ENCODE measurements around the gene DNAJC28. TPM values are rescaled to one million over a fixed set of nuclear protein-coding genes. Genes with fewer than 3 reads are reported as not detected.

The DNAJC28 gene, protein sequence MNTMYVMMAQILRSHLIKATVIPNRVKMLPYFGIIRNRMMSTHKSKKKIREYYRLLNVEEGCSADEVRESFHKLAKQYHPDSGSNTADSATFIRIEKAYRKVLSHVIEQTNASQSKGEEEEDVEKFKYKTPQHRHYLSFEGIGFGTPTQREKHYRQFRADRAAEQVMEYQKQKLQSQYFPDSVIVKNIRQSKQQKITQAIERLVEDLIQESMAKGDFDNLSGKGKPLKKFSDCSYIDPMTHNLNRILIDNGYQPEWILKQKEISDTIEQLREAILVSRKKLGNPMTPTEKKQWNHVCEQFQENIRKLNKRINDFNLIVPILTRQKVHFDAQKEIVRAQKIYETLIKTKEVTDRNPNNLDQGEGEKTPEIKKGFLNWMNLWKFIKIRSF
- total RNA-seq = 1.1 and 1.5 TPM in 2 replicates

DNA sequence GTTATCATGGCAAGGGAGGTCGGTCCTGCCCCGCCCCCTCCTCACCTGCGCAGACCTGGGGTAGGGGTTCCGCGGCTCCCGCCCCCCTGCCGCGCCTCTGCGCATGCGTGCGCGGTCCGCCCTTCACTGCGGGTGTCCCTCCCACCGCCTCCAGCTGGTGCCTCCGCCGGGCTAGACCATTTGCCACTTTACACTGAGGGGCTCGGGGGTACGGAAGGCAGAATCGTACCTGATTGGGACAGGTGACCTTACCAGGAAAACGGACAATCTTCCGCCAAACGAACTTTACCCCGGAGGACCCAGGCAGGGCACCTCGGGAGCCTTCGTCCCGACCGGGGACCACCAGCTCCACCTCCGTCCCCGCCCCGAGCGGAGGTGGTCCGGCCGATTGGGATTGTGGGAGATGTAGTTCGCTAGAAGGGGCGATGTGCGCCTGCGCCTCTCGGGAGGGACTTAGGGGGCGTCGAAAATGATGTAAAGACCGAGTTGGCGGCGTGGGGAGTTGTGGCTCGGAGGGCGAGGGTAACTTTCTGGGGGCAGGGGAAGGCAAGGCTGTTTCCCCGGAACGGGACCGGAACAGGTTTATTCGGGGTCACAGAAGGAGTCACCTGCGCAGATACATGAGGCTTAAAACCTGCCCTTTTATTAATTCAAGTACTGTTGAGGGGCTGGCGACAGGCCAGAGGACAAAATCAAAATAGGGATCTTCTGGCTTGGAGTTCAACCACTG is at the start of gene DNAJC28:
Gene DNAJC28 (minus strand): TSS at position 344 of the 730 bp plus-strand sequence. CDS start 2,323 bp downstream, outside the sequence.

DNA sequence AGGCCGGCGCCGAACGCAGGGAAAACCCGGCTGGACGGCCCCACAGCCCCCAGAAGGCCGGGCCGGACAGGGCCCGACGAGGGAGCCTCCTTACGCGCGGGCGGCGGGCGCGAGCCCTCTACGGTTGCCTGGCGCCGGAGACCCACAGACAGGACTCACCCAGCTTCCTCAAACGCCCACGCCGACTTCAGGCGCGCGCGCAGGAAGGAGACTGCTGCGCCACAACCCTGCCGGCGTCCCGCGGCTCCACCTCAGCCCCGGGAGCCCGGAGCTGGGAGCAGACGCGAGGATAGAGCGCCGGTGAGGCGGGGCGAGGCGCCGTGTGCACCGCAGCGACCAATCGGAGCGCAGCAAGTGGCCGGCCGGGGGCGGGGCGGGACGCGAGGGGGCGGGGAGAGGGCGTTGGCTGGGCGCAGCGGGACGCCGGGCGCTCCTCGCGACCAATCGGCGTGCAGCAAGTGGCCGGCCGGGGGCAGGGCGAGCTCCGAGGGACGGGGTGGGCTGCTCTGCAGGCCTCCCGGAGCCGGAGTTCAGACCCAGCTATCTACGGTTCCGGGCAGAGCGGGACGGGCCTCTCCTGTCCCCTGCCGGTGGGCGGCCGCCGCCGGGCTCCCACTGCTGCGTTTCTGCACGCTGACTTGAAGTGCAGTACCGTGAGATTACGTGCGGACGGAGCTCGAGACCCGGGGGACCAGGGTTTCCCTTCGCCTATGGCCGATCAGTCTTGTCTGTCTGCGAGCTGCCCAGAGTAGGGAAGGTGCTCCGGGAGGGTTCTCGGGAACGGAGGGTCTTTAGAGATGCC is 11.6 kb downstream of the DNAJC28 start, which contains the start of gene TMEM50B:
Gene TMEM50B (minus strand): TSS at position 296 of the 802 bp plus-strand sequence. CDS start 11,089 bp downstream, outside the sequence.

Other genes starting within 250 kb of the DNAJC28 start
- 60.2 and 71.6 TPM in 2 replicates for gene IL10RB, start 225.3 kb downstream of the DNAJC28 start, total RNA-seq
- 23.6 and 31.0 TPM in 2 replicates for gene IFNAR1, start 166.7 kb downstream of the DNAJC28 start, total RNA-seq
- 50.9 and 52.1 TPM in 2 replicates for gene IFNGR2, start 88.3 kb downstream of the DNAJC28 start, total RNA-seq
- gene TMEM50B, start 11.7 kb downstream of the DNAJC28 start, total RNA-seq = 46.3 and 49.7 TPM in 2 replicates
- 66.9 and 75.9 TPM in 2 replicates for gene GART, start 50.4 kb upstream of the DNAJC28 start, total RNA-seq
- gene SON, start 51.3 kb upstream of the DNAJC28 start, total RNA-seq = 133 and 183 TPM in 2 replicates
- gene DONSON, start 97.0 kb upstream of the DNAJC28 start, total RNA-seq = 8.6 and 12.2 TPM in 2 replicates
- gene CRYZL1, start 150.0 kb upstream of the DNAJC28 start, total RNA-seq = 16.4 and 19.1 TPM in 2 replicates
- gene ITSN1, start 150.8 kb upstream of the DNAJC28 start, total RNA-seq = 61.8 and 65.1 TPM in 2 replicates

All from hair follicle dermal papilla cell (primary cell).